DLD1 (cell line): ENCODE data around the gene ARID2.

ENCODE experiments used
- in situ Hi-C: cut with HindIII; loops from 2 replicates; pipeline ENCODE4 v1.10.0; 2017; ENCODE audit warnings: low sequenced_read_pairs

Gene ARID2

GRCh38 chr12:45729233-45730083 is at the start of gene ARID2:
Gene ARID2 (plus strand): TSS chr12:45729706. CDS start chr12:45729837, 131 bp downstream.
- in situ Hi-C loops = no loop called here

- in situ Hi-C loops = no loop called here
Measured at GRCh38 chr12:45680362-45680761, 49.1 kb upstream of the ARID2 start.

- in situ Hi-C loops = no loop called here
Measured at GRCh38 chr12:45681465-45681864, 48.0 kb upstream of the ARID2 start.

- in situ Hi-C loops = no loop called here
Measured at GRCh38 chr12:45685680-45686079, 43.8 kb upstream of the ARID2 start.

GRCh38 chr12:45687081-45688015 is 42.2 kb upstream of the ARID2 start:
- in situ Hi-C loops = no loop called here

GRCh38 chr12:45688183-45688582 is 41.3 kb upstream of the ARID2 start:
- in situ Hi-C loops = no loop called here

GRCh38 chr12:45695035-45695434 is 34.5 kb upstream of the ARID2 start:
- in situ Hi-C loops = no loop called here

GRCh38 chr12:45695606-45696005 is 33.9 kb upstream of the ARID2 start:
- in situ Hi-C loops = no loop called here

GRCh38 chr12:45696049-45696448 is 33.5 kb upstream of the ARID2 start:
- in situ Hi-C loops = no loop called here

GRCh38 chr12:45697371-45697770 is 32.1 kb upstream of the ARID2 start:
- in situ Hi-C loops = no loop called here

- in situ Hi-C loops = no loop called here
Measured at GRCh38 chr12:45701296-45701695, 28.2 kb upstream of the ARID2 start.

- in situ Hi-C loops = no loop called here
Measured at GRCh38 chr12:45703942-45704341, 25.6 kb upstream of the ARID2 start.

GRCh38 chr12:45704968-45705367 is 24.5 kb upstream of the ARID2 start:
- in situ Hi-C loops = no loop called here

GRCh38 chr12:45705404-45705803 is 24.1 kb upstream of the ARID2 start:
- in situ Hi-C loops = no loop called here

- in situ Hi-C loops = no loop called here
Measured at GRCh38 chr12:45707241-45707857, 22.2 kb upstream of the ARID2 start.

GRCh38 chr12:45708363-45708762 is 21.1 kb upstream of the ARID2 start:
- in situ Hi-C loops = no loop called here

- in situ Hi-C loops = no loop called here
Measured at GRCh38 chr12:45708901-45709300, 20.6 kb upstream of the ARID2 start.

GRCh38 chr12:45712319-45712718 is 17.2 kb upstream of the ARID2 start:
- in situ Hi-C loops = no loop called here

GRCh38 chr12:45713078-45713477 is 16.4 kb upstream of the ARID2 start:
- in situ Hi-C loops = no loop called here

- in situ Hi-C loops = no loop called here
Measured at GRCh38 chr12:45718306-45718705, 11.2 kb upstream of the ARID2 start.

GRCh38 chr12:45720069-45720468 is 9.4 kb upstream of the ARID2 start:
- in situ Hi-C loops = no loop called here
